Cardiac fibroblast (primary cell): ENCODE data around the gene TPPP2.

Experiments used
- DNase-seq, 2 donors: peaks; one replicate each; pipeline versions ENCODE4 v3.0.0 to v3.0.0-alpha.2; 2010; ENCODE audit warnings: low read depth in 2 of 2
- H3K4me3 ChIP-seq, 2 donors: replicated peaks in 1 of 2; 1 replicate in 1 of 2; 2 replicates in 1 of 2; pipeline ENCODE4 v1.5.1; 2011; ENCODE audit warnings: low read depth in 2 of 2, low read length in 2 of 2, mild to moderate bottlenecking in 2 of 2, moderate library complexity in 1 of 2
- CTCF ChIP-seq: IDR thresholded peaks from one replicate; pipeline ENCODE4 v1.5.1; 2011; ENCODE audit warnings: low read depth, mild to moderate bottlenecking, low read length, inconsistent platforms

TPPP2 gene

GRCh38 chr14:21057803-21058675 lies 28.0 kb downstream of the TPPP2 start, which contains the start of gene RNASE8:
Gene RNASE8 (plus strand): TSS chr14:21057822. CDS start chr14:21057893, 71 bp downstream.
- DNase-seq, result no peak

GRCh38 chr14:21058903-21059302 lies 28.9 kb downstream of the TPPP2 start:
- no peak for DNase-seq
- no peak overlapping the region for H3K4me3 ChIP-seq
- no peak for TF ChIP-seq CTCF

More at GRCh38 chr14:21057803-21058675, 28.0 kb downstream of the TPPP2 start, which contains the start of gene RNASE8:
- no peak within 1 kb of the TSS for H3K4me3 ChIP-seq
- TF ChIP-seq CTCF, result no peak

GRCh38 chr14:21059842-21060613 lies 30.0 kb downstream of the TPPP2 start:
- DNase-seq, result no peak
- TF ChIP-seq CTCF, result no peak
- no peak overlapping the region for H3K4me3 ChIP-seq

GRCh38 chr14:21060614-21061346 lies 30.8 kb downstream of the TPPP2 start:
- no peak for TF ChIP-seq CTCF
- no peak for DNase-seq

GRCh38 chr14:21061347-21061668 lies 31.3 kb downstream of the TPPP2 start:
- TF ChIP-seq CTCF, result no peak
- DNase-seq, result no peak
- no peak overlapping the region for H3K4me3 ChIP-seq

More at GRCh38 chr14:21060614-21061346, 30.8 kb downstream of the TPPP2 start:
- H3K4me3 ChIP-seq, result no peak overlapping the region

- DNase-seq, result peak; percentile 83 to 90
- TF ChIP-seq CTCF, result no peak
- H3K4me3 ChIP-seq, result no peak overlapping the region
Observed at GRCh38 chr14:21063479-21063878, 33.5 kb downstream of the TPPP2 start.
